TTC549 (cell line): ENCODE measurements around the gene FARS2.
"Not testable (repeated sequence)": the region's sequence is repeated elsewhere in the genome, so short reads cannot be mapped to it uniquely, and the experiment has no call there.

ENCODE experiments used
- FAIRE-seq: peaks from 2 replicates; lab custom pipeline; 2012; peaks lifted over from hg19 to GRCh38; lab: Jason Lieb, UNC

Gene FARS2

DNA sequence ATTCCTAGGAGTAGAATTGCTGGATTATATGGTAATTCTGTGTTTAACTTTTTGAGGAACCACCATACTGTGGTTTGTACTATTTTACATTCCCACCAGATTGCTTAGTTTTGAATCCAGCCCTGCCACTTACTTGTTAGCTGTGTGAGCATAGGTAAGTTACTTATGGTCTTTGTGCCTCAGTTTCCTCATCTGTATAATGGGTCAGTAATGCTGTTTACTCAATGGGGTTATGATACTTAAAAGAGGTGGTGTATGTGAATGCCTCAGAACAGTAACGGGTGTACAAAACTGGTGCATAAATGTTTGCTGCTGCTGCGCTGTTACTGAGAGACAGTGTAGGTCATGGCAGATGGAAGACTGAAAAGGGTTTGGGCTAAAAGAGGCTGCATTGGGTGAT lies 506.2 kb downstream of the FARS2 start:
- FAIRE-seq, result no peak

GRCh38 chr6:5771211-5771610 lies 509.9 kb downstream of the FARS2 start:
- no peak for FAIRE-seq

- FAIRE-seq, result no peak
These were observed 510.6 kb downstream of the FARS2 start for GRCh38 chr6:5771759-5772390.

- no peak for FAIRE-seq
These were observed 511.3 kb downstream of the FARS2 start for GRCh38 chr6:5772408-5773120.

- FAIRE-seq, result no peak
These were observed 514.8 kb downstream of the FARS2 start for GRCh38 chr6:5776104-5776503.

DNA sequence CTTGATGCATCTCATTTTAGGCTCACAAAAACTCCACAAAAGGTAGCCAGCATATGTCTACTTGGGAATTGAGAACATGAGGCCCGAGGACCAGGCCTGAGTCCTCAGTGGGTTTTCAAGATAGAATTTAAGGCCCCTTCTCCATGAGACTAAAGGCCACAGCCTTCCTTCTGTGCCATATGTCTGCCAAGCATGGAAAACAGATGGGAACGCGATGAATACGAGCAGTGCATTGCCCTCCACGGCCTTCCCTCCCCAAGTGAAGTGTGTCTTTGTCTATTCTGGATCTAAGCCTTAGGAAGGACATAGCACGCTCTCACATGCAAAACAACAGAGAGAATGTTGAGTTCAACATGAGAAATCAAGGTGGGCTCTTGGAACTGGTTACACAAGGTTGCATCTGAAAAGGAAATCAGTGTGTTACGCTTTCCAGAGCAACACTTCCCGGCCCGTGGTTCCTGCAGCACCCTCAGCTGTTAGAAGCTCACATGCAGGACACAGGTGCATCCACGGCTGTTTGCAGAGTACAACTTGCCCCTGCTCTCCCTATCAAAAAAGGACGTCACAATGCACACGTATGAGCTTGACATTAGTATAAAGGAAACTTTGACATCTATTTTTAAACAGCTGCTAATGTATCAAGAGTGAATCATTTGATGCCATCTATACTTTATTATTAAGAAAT lies 515.5 kb downstream of the FARS2 start:
- no peak for FAIRE-seq

DNA sequence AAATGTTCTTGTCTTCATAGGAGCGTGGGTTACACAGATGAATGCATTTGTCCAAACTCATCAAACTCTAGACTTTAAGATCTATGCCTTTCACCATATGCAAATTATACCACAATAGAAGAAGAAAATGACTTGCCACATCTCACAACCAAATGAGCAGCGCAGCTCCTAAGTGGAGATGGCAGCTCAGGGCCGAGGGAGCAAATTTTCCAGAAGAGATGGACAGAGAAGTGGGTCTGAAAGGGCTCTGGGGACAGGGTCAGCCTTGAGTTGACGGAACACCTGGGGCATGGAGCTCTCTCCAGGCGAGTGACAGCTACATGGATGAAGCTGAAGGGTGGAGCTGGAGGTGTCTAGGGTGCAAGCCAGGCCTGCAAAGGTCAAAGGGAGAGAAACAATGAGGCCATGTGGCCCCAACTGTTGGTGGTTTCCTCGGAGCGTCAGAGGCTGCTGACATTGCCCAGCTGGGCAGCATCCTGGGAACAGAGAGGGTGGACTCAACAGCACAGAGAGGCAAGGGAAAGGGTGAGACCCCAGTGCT lies 517.1 kb downstream of the FARS2 start:
- no peak for FAIRE-seq

- no peak for FAIRE-seq
These were observed 517.6 kb downstream of the FARS2 start for GRCh38 chr6:5778906-5779305.

DNA sequence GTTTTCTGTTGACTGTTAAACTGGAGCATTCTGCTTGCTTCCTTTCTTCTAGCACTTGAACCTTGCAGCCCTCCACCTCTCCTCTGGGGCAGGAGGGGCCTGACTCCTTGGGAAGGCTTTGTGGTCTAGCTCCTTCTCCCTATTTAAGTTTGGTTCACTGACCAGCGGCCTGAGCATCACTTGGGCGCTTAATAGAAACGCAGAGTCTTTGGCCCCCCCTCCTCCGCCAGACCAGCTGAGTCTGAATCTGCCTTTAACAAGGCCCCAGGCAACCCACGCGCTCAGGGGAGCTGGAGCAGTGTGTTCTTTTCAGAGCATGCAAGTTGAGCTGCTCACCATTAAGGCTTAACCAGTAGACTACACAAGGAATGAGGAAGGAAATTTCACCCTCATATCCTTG lies 519.7 kb downstream of the FARS2 start:
- FAIRE-seq, result no peak

GRCh38 chr6:5781966-5782556 lies 520.7 kb downstream of the FARS2 start:
- FAIRE-seq, result no peak

- FAIRE-seq, result no peak
These were observed 521.7 kb downstream of the FARS2 start for GRCh38 chr6:5782783-5783547.

DNA sequence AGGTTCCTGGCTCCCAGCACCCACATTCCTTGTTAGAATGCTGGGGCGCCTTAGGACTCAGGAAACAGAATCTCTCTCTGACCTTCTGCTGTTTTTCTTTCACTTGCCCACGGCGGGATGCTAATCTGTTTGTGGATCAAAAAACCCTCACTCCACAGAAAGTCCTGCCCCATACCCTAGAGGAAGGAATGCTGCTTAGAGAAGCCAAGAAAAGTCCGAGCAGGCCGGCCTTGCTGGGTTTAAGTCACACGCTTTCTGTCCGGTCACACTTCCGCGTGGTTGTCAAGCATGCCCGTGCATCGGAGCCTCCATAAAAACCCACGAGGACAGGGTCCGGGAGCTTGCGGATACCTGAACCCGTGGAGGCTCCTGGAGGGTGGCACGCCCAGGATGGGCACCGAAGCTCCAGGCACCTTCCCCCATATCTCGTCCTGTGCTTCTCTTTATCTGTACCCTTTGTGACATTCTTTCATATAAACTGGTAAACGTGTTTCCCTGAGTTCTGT lies 522.3 kb downstream of the FARS2 start:
- no peak for FAIRE-seq

- no peak for FAIRE-seq
These were observed 523.9 kb downstream of the FARS2 start for GRCh38 chr6:5785249-5785648.

GRCh38 chr6:5786321-5786968 lies 525.1 kb downstream of the FARS2 start:
- no peak for FAIRE-seq

DNA sequence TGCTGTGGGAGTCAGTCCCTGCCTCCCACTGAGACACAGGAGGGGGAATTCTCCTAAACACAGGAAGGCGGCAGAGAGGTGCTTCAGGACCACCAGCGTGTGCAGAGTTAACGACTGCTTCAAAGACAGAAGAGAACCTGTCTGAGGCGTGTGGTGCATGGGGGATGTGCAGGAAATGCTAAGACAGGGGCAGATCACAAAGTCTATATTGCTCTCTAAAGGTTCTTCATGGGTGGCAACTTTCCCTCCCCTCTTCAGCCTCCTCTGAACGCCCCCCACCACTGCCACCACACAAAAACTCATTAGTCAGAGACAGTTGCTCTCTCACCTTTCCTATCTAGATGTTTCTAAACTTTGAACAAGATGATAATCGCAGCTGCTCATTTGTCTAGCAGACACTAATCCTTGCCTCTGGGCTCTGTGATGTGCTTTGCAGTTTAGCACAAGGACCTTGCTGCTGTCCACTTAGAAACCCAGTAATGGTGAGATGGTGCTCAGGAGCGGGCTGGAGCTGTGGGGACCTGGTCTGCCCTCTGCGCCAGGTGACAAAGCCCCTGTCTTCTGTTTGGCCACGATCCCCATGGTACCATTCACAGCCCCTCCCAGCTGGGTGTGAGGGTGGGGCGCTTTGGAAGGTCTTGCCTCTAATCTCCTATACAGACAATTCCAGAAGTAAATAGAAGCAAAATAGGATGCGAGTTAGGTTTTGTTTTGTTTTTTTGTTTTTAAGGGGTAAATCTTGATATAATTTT lies 525.8 kb downstream of the FARS2 start:
- FAIRE-seq, result no peak

- FAIRE-seq, result not testable (repeated sequence)
These were observed 528.1 kb downstream of the FARS2 start for GRCh38 chr6:5789426-5789825.

DNA sequence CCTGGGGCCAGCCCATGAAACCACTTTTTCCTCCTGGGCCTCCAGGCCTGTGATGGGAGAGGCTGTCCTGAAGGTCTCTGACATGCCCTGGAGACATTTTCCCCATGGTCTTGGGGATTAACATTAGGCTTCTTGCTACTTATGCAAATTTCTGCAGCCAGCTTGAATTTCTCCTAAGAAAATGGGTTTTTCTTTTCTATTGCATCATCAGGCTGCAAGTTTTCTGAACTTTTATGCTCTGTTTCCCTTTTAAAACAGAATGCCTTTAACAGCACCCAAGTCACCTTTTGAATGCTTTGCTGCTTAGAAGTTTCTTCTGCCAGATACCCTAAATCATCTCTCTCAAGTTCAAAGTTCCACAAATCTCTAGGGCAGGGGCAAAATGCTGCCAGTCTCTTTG lies 535.2 kb downstream of the FARS2 start:
- FAIRE-seq, result not testable (repeated sequence)

GRCh38 chr6:5806406-5806805 lies 545.1 kb downstream of the FARS2 start:
- not testable (repeated sequence) for FAIRE-seq

- no peak for FAIRE-seq
These were observed 548.1 kb downstream of the FARS2 start for GRCh38 chr6:5809450-5809849.

GRCh38 chr6:5811997-5812396 lies 550.7 kb downstream of the FARS2 start:
- FAIRE-seq, result no peak

GRCh38 chr6:5813625-5814027 lies 552.3 kb downstream of the FARS2 start:
- FAIRE-seq, result no peak
